ENCODE results near the gene HOXA4. TPM values are rescaled to one million over a fixed set of nuclear protein-coding genes. Genes with fewer than 3 reads are reported as not detected.

The HOXA4 gene
- total and polyA plus RNA-seq, 10 donors, result 2.1 to 10.8 (median 4.3) TPM

DNA sequence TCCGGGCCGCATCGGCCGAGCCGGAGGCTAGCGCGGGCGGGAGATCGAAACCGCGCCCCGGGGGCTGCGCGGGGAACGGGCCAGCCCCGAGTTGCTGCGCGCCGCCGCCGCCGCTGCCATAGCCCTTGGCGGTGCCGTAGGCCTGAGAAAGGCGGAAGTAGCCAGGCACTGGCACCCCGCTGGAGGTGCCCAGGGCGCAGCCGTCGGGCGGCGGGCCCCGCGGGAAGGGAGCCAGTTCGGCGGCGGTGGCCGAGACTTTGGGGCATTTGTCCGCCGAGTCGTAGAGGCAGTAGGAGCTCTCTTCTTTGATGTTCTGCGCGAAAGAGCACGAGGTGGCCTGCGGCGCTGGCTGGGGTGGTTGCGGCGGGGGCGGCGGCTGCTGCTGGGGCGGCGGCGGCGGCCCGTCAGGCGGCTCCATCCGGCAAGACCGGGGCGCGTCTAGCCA, 43.0 kb upstream of the HOXA4 start:
- Histone ChIP-seq H3K4me3 (peak overlapping the region; percentile 16 to 72 (median 46)), H3K36me3 (no peaks in the 10 kb centered on the region), H3K4me1 (peaks cover 15 to 64% (median 42%) of the 10 kb centered on the region in 6 donors), H3K27ac (peak overlapping the region in 2 of 8 donors; percentile 26 to 32), H3K9me3 (peaks cover 0 to 8% (median 0%) of the 10 kb centered on the region in 8 donors), H3K27me3 (replicated peaks in 1 of 7) (peaks cover 42 to 100% (median 100%) of the 10 kb centered on the region in 7 donors)
- 1 to 3% (median 1%) methylated on average over 36 to 59 of the region's 59 CpGs; no CpG with 5 or more reads in 1 of the 5 donors for WGBS, 5 donors
- TF ChIP-seq CTCF (IDR thresholded peaks at IDR 0.05 in 8 of 11, conservative IDR thresholded peaks at IDR 0.05 in 3 of 11) (no peak), POLR2AphosphoS5 (IDR thresholded peaks at IDR 0.05) (peak in 1 of 3 donors; percentile 3)
- intact Hi-C loops (cut with DNase I; ENCODE audit: low total_unique reads), result no loop called here
- DNase-seq, result peak; percentile 91

GRCh38 chr7:27172823-27173510, 42.4 kb upstream of the HOXA4 start:
- intact Hi-C loops (cut with DNase I; ENCODE audit: low total_unique reads), result no loop called here
- peak overlapping the region in 2 of 8 donors; percentile 26 to 32 for H3K27ac ChIP-seq
- H3K36me3 ChIP-seq, result no peaks in the 10 kb centered on the region
- DNase-seq, result peak; percentile 76
- H3K4me1 ChIP-seq, result peaks cover 15 to 70% (median 44%) of the 10 kb centered on the region in 6 donors
- peaks cover 47 to 100% (median 100%) of the 10 kb centered on the region in 7 donors for H3K27me3 ChIP-seq (replicated peaks in 1 of 7)
- peaks cover 0 to 8% (median 0%) of the 10 kb centered on the region in 8 donors for H3K9me3 ChIP-seq
- TF ChIP-seq POLR2AphosphoS5 (IDR thresholded peaks at IDR 0.05) (peak in 1 of 3 donors; percentile 50), CTCF (IDR thresholded peaks at IDR 0.05 in 8 of 11, conservative IDR thresholded peaks at IDR 0.05 in 3 of 11) (no peak)
- H3K4me3 ChIP-seq, result peak overlapping the region; percentile 16 to 72 (median 46)
- 0 to 2% (median 2%) methylated on average over 16 to 58 of the region's 58 CpGs for WGBS, 5 donors

DNA sequence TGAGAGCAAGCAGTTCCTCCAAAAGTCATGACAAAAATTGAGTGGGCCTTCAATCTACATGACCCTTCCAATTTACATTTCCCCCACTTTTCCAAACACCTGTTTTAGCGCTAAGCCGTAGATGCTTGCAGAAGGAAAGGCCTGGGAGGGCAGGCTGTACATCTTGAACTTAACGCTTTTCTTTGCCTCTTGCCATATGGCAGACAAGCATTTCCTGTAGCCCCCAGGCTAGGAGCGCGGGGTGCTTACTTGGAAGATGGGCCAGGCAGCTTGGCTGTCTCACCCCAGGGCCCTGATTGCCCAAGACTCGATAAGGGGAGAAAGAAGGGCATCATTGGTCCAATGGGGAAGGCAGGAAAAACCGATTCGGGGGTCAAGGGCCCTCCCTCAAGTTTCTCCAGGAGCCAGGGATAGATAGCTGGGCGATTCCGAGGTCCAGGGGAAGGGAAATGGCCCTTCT, 41.8 kb upstream of the HOXA4 start:
- Histone ChIP-seq H3K4me1 (peaks cover 15 to 76% (median 44%) of the 10 kb centered on the region in 6 donors), H3K27me3 (replicated peaks in 1 of 7) (peaks cover 47 to 100% (median 100%) of the 10 kb centered on the region in 7 donors), H3K36me3 (no peaks in the 10 kb centered on the region), H3K9me3 (peaks cover 0 to 8% (median 0%) of the 10 kb centered on the region in 8 donors), H3K27ac (no peak overlapping the region), H3K4me3 (peak overlapping the region in 3 of 8 donors; percentile 45 to 72 (median 52))
- DNase-seq, result peak; percentile 41
- intact Hi-C loops (cut with DNase I; ENCODE audit: low total_unique reads), result no loop called here
- TF ChIP-seq CTCF (IDR thresholded peaks at IDR 0.05 in 8 of 11, conservative IDR thresholded peaks at IDR 0.05 in 3 of 11) (no peak), POLR2A (IDR thresholded peaks at IDR 0.05) (no peak), POLR2AphosphoS5 (IDR thresholded peaks at IDR 0.05) (no peak)
- 6 to 19% (median 7%) methylated on average over 10 of the region's 10 CpGs for WGBS, 5 donors

DNA sequence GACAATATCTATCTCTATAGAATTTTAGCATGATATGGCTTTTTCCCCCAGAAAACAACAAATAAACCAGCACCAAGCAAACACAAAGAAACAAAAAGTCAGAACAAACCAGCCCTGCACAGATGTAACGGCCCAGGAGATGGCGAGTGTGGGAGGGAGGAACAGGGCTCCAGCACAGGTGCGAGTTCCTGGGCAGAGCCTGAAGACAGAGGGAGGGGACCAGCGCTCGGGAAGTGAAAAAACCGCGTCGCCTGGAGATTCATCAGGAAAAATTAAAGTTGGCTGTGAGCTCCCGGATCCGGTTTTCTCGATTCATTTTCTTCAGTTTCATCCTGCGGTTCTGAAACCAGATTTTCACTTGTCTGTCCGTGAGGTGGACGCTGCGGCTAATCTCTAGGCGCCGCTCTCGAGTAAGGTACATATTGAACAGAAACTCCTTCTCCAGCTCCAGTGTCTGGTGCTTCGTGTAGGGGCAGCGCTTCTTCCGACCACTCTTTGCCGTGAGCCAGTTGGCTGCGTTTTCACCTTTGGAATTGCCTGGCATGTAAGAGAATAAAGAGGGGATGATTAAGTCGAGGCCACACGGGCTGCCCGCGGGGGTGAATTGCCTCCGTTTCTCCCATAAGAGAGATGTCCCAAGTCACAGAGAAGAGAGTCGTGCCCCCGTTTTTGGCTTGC, 41.2 kb upstream of the HOXA4 start:
- no peak for TF ChIP-seq POLR2A (IDR thresholded peaks at IDR 0.05)
- no peak for TF ChIP-seq CTCF (IDR thresholded peaks at IDR 0.05 in 8 of 11, conservative IDR thresholded peaks at IDR 0.05 in 3 of 11)
- peak in 1 of 3 donors; percentile 3 for TF ChIP-seq POLR2AphosphoS5 (IDR thresholded peaks at IDR 0.05)
- Histone ChIP-seq H3K27ac (no peak overlapping the region), H3K27me3 (replicated peaks in 1 of 7) (peaks cover 47 to 100% (median 100%) of the 10 kb centered on the region in 7 donors), H3K4me3 (no peak overlapping the region), H3K9me3 (peaks cover 0 to 8% (median 0%) of the 10 kb centered on the region in 8 donors), H3K4me1 (peaks cover 17 to 82% (median 49%) of the 10 kb centered on the region in 6 donors), H3K36me3 (no peaks in the 10 kb centered on the region)
- peak; percentile 54 for DNase-seq
- intact Hi-C loops (cut with DNase I; ENCODE audit: low total_unique reads), result no loop called here
- 4 to 10% (median 6%) methylated on average over 30 of the region's 30 CpGs for WGBS, 5 donors

Measured in spleen (tissue), 11 donors.